WTC11 (cell line): ENCODE measurements around the gene TRAP1.

Experiments
- CREB1 ChIP-seq: sonication (generic); formaldehyde crosslinking; IDR thresholded peaks from 2 replicates; pipeline ENCODE4 v1.8.0; 2023; ENCODE audit warnings: mild to moderate bottlenecking, missing genetic modification reagents
- CTCF ChIP-seq: fragments of 200-600 bp; IDR thresholded peaks from 2 replicates; pipeline ENCODE4 v1.8.0; 2022; ENCODE audit warnings: antibody characterized with exemption
- KAT7 ChIP-seq: sonication (generic); formaldehyde crosslinking; IDR thresholded peaks from 2 replicates; pipeline ENCODE4 v1.8.1; 2023; ENCODE audit warnings: missing genetic modification reagents, mild to moderate bottlenecking, borderline replicate concordance
- MAX ChIP-seq: sonication (generic); formaldehyde crosslinking; IDR thresholded peaks from 2 replicates; pipeline ENCODE4 v1.8.0; 2022; ENCODE audit warnings: mild to moderate bottlenecking, missing genetic modification reagents
- NR2C2 ChIP-seq: sonication (generic); formaldehyde crosslinking; IDR thresholded peaks from 2 replicates; pipeline ENCODE4 v1.8.0; 2022; ENCODE audit warnings: mild to moderate bottlenecking, missing genetic modification reagents
- NR3C1 ChIP-seq: sonication (generic); formaldehyde crosslinking; conservative IDR thresholded peaks from 2 replicates; pipeline ENCODE4 v1.8.1; 2023; ENCODE audit warnings: low read depth, mild to moderate bottlenecking, missing genetic modification reagents
- RELA ChIP-seq: sonication (generic); formaldehyde crosslinking; IDR thresholded peaks from 2 replicates; pipeline ENCODE4 v1.8.1; 2022; ENCODE audit warnings: missing genetic modification reagents, mild to moderate bottlenecking, borderline replicate concordance
- TEAD1 ChIP-seq: sonication (generic); formaldehyde crosslinking; IDR thresholded peaks from 2 replicates; pipeline ENCODE4 v1.8.0; 2022; ENCODE audit warnings: mild to moderate bottlenecking, missing genetic modification reagents
- USF2 ChIP-seq: sonication (generic); formaldehyde crosslinking; IDR thresholded peaks from 2 replicates; pipeline ENCODE4 v1.8.1; 2023; ENCODE audit warnings: mild to moderate bottlenecking, missing genetic modification reagents, moderate library complexity
- ZNF263 ChIP-seq: sonication (generic); formaldehyde crosslinking; IDR thresholded peaks from 2 replicates; pipeline ENCODE4 v1.8.1; 2022; ENCODE audit warnings: low read depth, mild to moderate bottlenecking, moderate library complexity, missing genetic modification reagents
- ZNF317 ChIP-seq: sonication (generic); formaldehyde crosslinking; IDR thresholded peaks from 2 replicates; pipeline ENCODE4 v1.8.1; 2023; ENCODE audit warnings: low read depth, mild to moderate bottlenecking, moderate library complexity, missing genetic modification reagents, borderline replicate concordance
- ZNF416 ChIP-seq: fragments of 250-450 bp; sonication (Bioruptor Pico); IDR thresholded peaks from 2 replicates; pipeline ENCODE4 v1.9.0; 2021; ENCODE audit warnings: mild to moderate bottlenecking, inconsistent platforms

- TF ChIP-seq MAX (CRISPR knock-in tag): no peak
- TF ChIP-seq CTCF: no peak
- TF ChIP-seq USF2 (CRISPR knock-in tag): no peak
- TF ChIP-seq ZNF317: no peak
- TF ChIP-seq ZNF416 (CRISPR knock-in tag): no peak
- TF ChIP-seq TEAD1 (CRISPR knock-in tag): no peak
- TF ChIP-seq CREB1 (CRISPR knock-in tag): no peak
- no peak for TF ChIP-seq RELA (CRISPR knock-in tag)
- TF ChIP-seq NR2C2 (CRISPR knock-in tag): no peak
- no peak for TF ChIP-seq NR3C1 (CRISPR knock-in tag)
- TF ChIP-seq ZNF263 (CRISPR knock-in tag): no peak
- no peak for TF ChIP-seq KAT7 (CRISPR knock-in tag)
Measured at GRCh38 chr16:3755249-3755648, 37.9 kb upstream of the TRAP1 start.
